Endothelial cell of umbilical vein (primary cell): Measurements from ENCODE around the gene SMS. TPM values are rescaled to one million over a fixed set of nuclear protein-coding genes. Genes with fewer than 3 reads are reported as not detected.

Experiments
- BruUV-seq: library from RNA; stranded (reverse); fragments of 400-500 nt; replicated peaks from 2 replicates; lab custom pipeline; 2021; lab: Mats Ljungman, UMichigan
- CTCF ChIA-PET: fragments of 300-600, 350-600 bp; sonication (Branson Sonifier 250); formaldehyde crosslinking; loops from one replicate; lab custom pipeline; 2021; ENCODE audit warnings: antibody characterized with exemption, inconsistent platforms; lab: Charles Lee
- POLR2A ChIA-PET: fragments of 300-600, 350-600 bp; sonication (Branson Sonifier 250); formaldehyde crosslinking; loops from one replicate; lab custom pipeline; 2021; ENCODE audit warnings: antibody characterized with exemption, inconsistent platforms; lab: Charles Lee
- DNase-seq: peaks from one replicate; pipeline ENCODE4 v3.0.0-alpha.2; 2011; ENCODE audit warnings: low read depth, low spot score
- FAIRE-seq: peaks from 2 replicates; lab custom pipeline; 2011; peaks lifted over from hg19 to GRCh38; lab: Jason Lieb, UNC
- H2AFZ ChIP-seq: 2 replicates; pipeline ENCODE4 v1.6.0; 2012; ENCODE audit warnings: low read depth, low read length, control low read depth, inconsistent platforms
- H3K27ac ChIP-seq: 2 replicates; pipeline ENCODE4 v1.5.1; 2011; ENCODE audit warnings: low read depth, mild to moderate bottlenecking, control low read depth, low read length, moderate library complexity; ENCODE audit not compliant: insufficient read depth
- H3K27me3 ChIP-seq, 2 experiments: 2 replicates each; pipeline versions ENCODE4 v1.6.0 to v1.6.1; 2011; ENCODE audit warnings: low read length in 2 of 2, mixed read lengths in 1 of 2; ENCODE audit not compliant: control insufficient read depth in 2 of 2, insufficient read depth in 2 of 2
- H3K36me3 ChIP-seq, 2 experiments: 2 replicates in 1 of 2; 3 replicates in 1 of 2; pipeline ENCODE4 v1.5.1; 2011; ENCODE audit warnings: low read length in 2 of 2, mild to moderate bottlenecking in 1 of 2, moderate library complexity in 1 of 2; ENCODE audit not compliant: control insufficient read depth in 2 of 2, insufficient read depth in 2 of 2; ENCODE audit errors: extremely low read depth in 1 of 2
- H3K4me1 ChIP-seq: 3 replicates; pipeline ENCODE4 v1.5.1; 2011; ENCODE audit warnings: mild to moderate bottlenecking, low read length; ENCODE audit not compliant: control insufficient read depth, insufficient read depth; ENCODE audit errors: extremely low read depth
- H3K4me2 ChIP-seq: 2 replicates; pipeline ENCODE4 v1.6.1; 2011; ENCODE audit warnings: low read length, control low read depth, mixed read lengths; ENCODE audit not compliant: insufficient read depth
- H3K4me3 ChIP-seq, 3 experiments: fragments of 200-600 bp in 1 of 3; sonication (generic), shearing (Covaris generic) in 1 of 3; replicated peaks in 1 of 3; 2 replicates each; pipeline ENCODE4 v1.5.1; 2011 to 2016; ENCODE audit warnings: control low read depth in 3 of 3, low read length in 3 of 3, mild to moderate bottlenecking in 2 of 3, inconsistent platforms in 1 of 3, low read depth in 1 of 3, moderate library complexity in 1 of 3; ENCODE audit not compliant: insufficient read depth in 1 of 3
- H3K79me2 ChIP-seq: 2 replicates; pipeline ENCODE4 v1.6.0; 2012; ENCODE audit warnings: low read length, inconsistent platforms; ENCODE audit not compliant: control insufficient read depth, insufficient read depth
- H3K9ac ChIP-seq: replicated peaks from 2 replicates; pipeline ENCODE3; 2011; ENCODE audit warnings: low read length, control low read depth; ENCODE audit not compliant: insufficient read depth; ENCODE audit errors: extremely low read depth
- H3K9me1 ChIP-seq: replicated peaks from 3 replicates; pipeline ENCODE4 v1.6.0; 2011; ENCODE audit warnings: mild to moderate bottlenecking, low read length; ENCODE audit not compliant: control insufficient read depth, insufficient read depth; ENCODE audit errors: extremely low read depth
- H3K9me3 ChIP-seq: replicated peaks from 2 replicates; pipeline ENCODE4 v1.5.1; 2012; ENCODE audit warnings: low read length, inconsistent platforms; ENCODE audit not compliant: control insufficient read depth, insufficient read depth
- H4K20me1 ChIP-seq: replicated peaks from 2 replicates; pipeline ENCODE3; 2011; ENCODE audit warnings: mild to moderate bottlenecking, low read length; ENCODE audit not compliant: control insufficient read depth, insufficient read depth; ENCODE audit errors: extremely low read depth
- EZH2 ChIP-seq: IDR thresholded peaks from 2 replicates; pipeline ENCODE4 v1.6.1; 2012; ENCODE audit warnings: borderline replicate concordance, low read depth, mild to moderate bottlenecking, moderate library complexity, low read length, inconsistent platforms; ENCODE audit not compliant: severe bottlenecking
- FOS ChIP-seq: IDR thresholded peaks from 2 replicates; pipeline ENCODE4 v1.6.1; 2011; ENCODE audit warnings: mild to moderate bottlenecking, low read length, moderate library complexity, borderline replicate concordance; ENCODE audit not compliant: insufficient read depth
- GATA2 ChIP-seq: IDR thresholded peaks from 2 replicates; pipeline ENCODE4 v1.7.0; 2011; ENCODE audit warnings: low read depth, mild to moderate bottlenecking, moderate library complexity, mixed read lengths, low read length; ENCODE audit not compliant: insufficient read length, insufficient read depth
- JUN ChIP-seq: IDR thresholded peaks from 2 replicates; pipeline ENCODE4 v1.6.1; 2011; ENCODE audit warnings: borderline replicate concordance, low read depth; ENCODE audit not compliant: insufficient read length, insufficient read depth
- MYC ChIP-seq: IDR thresholded peaks from one replicate; pipeline ENCODE4 v1.6.1; 2011; ENCODE audit warnings: mild to moderate bottlenecking, low read depth, low read length
- POLR2A ChIP-seq: IDR thresholded peaks from 2 replicates; pipeline ENCODE4 v1.6.1; 2012; ENCODE audit warnings: low read depth, mild to moderate bottlenecking, control low read depth, low read length
- POLR2AphosphoS5 ChIP-seq: IDR thresholded peaks from 2 replicates; pipeline ENCODE4 v1.6.1; 2012; ENCODE audit warnings: low read depth, mild to moderate bottlenecking, control low read depth, low read length, moderate library complexity; ENCODE audit not compliant: insufficient read depth
- dilution Hi-C: fragments of 300-500 bp; cut with MboI; formaldehyde crosslinking; loops from one replicate; pipeline ENCODE4 v1.15.0; 2019; ENCODE audit warnings: low sequenced_read_pairs; ENCODE audit not compliant: extremely low pct_ligation_motif_present
- intact Hi-C: fragments of 100-400 bp; cut with micrococcal nuclease; formaldehyde crosslinking; loops from one replicate; pipeline ENCODE4 v1.10.0; 2022
- polyA plus RNA-seq, 4 experiments: library from polyadenylated mRNA; depleted of rRNA in 3 of 4; stranded (reverse) in 3 of 4; unstranded in 1 of 4; fragments of >200 nt; gene quantifications; 2 replicates each; pipeline versions ENCODE4 v1.2.1 to v1.2.3, GENCODE V29; 2011 to 2012; ENCODE audit warnings: missing spikeins in 1 of 4
- total RNA-seq: library from RNA; stranded (reverse); gene quantifications from 2 replicates; pipeline ENCODE4 v1.2.3, GENCODE V29; 2021
- TF ChIP-seq, protein P1 (sequence below), 2 donors: IDR thresholded peaks; 1 replicate in 1 of 2; 2 replicates in 1 of 2; pipeline ENCODE4 v1.5.1; 2011; ENCODE audit warnings: low read length in 2 of 2, mild to moderate bottlenecking in 2 of 2, moderate library complexity in 2 of 2, control low read depth in 1 of 2, inconsistent platforms in 1 of 2, low read depth in 1 of 2; ENCODE audit not compliant: insufficient read depth in 1 of 2; ENCODE audit errors: extremely low read depth in 1 of 2
- TF ChIP-seq, protein P2 (sequence below): IDR thresholded peaks from 2 replicates; pipeline ENCODE4 v1.6.1; 2011; ENCODE audit not compliant: insufficient read depth, insufficient read length

The SMS gene
- total and polyA plus RNA-seq, 2 donors (not counting 3 experiments of a cell fraction or from before 2014, with no cell fraction given), result 57.1 to 173 TPM

DNA sequence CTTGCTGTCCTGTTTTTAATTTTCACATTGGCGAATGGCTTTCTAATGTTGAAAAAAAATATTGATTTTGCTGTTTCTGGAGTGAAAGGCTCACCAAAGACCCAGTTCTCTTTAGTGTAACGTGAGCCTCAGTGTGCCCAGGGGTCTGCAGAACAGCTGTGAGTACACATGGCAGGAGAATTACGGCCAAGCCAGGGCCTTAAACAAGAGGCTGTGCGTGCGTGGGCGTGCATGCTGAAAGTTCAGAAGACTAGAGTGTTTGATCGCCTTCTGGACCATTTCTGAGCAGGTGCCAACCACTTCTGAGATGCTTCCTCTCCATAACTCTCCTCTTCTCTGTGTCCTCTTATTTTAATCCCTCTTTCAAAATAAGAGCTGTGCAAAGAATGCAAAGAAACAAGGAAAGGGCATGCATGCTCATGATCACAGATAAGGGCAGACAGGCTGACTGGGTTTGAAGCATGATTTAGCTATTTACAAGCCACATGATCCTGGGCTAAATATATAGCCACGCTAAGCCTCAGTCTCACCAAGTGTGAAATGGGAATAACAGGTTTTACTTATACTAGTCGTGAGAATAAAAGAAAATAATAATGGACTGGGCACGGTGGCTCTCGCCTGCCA is 101.5 kb downstream of the SMS start:
- TF ChIP-seq, protein P1, sequence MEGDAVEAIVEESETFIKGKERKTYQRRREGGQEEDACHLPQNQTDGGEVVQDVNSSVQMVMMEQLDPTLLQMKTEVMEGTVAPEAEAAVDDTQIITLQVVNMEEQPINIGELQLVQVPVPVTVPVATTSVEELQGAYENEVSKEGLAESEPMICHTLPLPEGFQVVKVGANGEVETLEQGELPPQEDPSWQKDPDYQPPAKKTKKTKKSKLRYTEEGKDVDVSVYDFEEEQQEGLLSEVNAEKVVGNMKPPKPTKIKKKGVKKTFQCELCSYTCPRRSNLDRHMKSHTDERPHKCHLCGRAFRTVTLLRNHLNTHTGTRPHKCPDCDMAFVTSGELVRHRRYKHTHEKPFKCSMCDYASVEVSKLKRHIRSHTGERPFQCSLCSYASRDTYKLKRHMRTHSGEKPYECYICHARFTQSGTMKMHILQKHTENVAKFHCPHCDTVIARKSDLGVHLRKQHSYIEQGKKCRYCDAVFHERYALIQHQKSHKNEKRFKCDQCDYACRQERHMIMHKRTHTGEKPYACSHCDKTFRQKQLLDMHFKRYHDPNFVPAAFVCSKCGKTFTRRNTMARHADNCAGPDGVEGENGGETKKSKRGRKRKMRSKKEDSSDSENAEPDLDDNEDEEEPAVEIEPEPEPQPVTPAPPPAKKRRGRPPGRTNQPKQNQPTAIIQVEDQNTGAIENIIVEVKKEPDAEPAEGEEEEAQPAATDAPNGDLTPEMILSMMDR (IDR thresholded peaks at IDR 0.05; ENCODE audit: extremely low read depth in 1 of 2, insufficient read depth in 1 of 2, low read depth in 1 of 2, low read length in 2 of 2), result no peak
- TF ChIP-seq GATA2 (no peak), POLR2AphosphoS5 (no peak), POLR2A (no peak), JUN (no peak), MYC (no peak), EZH2 (no peak), FOS (no peak)
- TF ChIP-seq, protein P2, sequence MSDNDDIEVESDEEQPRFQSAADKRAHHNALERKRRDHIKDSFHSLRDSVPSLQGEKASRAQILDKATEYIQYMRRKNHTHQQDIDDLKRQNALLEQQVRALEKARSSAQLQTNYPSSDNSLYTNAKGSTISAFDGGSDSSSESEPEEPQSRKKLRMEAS, result no peak
- CTCF ChIA-PET, result interaction anchor here (0.7 kb wide), 1 partner anchor 18 kb away, joined by 4 read pairs; no protein-coding TSS in a partner anchor
- dilution Hi-C loops (no loop called here), intact Hi-C loops (no loop called here)
- no TSS peak for BruUV-seq
- FAIRE-seq, result no peak
- H2AFZ ChIP-seq, result no peak overlapping the region
- H3K79me2 ChIP-seq, result no peaks in the 10 kb centered on the region
- no peaks in the 10 kb centered on the region for H3K36me3 ChIP-seq
- no peak overlapping the region for H3K9ac ChIP-seq
- no peak overlapping the region for H3K4me3 ChIP-seq
- H3K9me3 ChIP-seq, result no peaks in the 10 kb centered on the region
- H3K27me3 ChIP-seq, result no peaks in the 10 kb centered on the region
- H4K20me1 ChIP-seq, result no peaks in the 10 kb centered on the region
- POLR2A ChIA-PET, result no interaction called here
- H3K4me1 ChIP-seq, result no peaks in the 10 kb centered on the region
- H3K9me1 ChIP-seq, result no peaks in the 10 kb centered on the region
- H3K4me2 ChIP-seq, result no peak overlapping the region
- H3K27ac ChIP-seq, result no peak overlapping the region
- DNase-seq, result no peak
